SJSA1 (cell line): ENCODE measurements around the gene DAAM2. TPM values are rescaled to one million over a fixed set of nuclear protein-coding genes. Genes with fewer than 3 reads are reported as not detected.

Experiments
- DNase-seq, 2 experiments: peaks; one replicate each; pipeline ENCODE4 v3.0.0-alpha.2; 2015 to 2020; ENCODE audit warnings: low spot score in 2 of 2, low read depth in 1 of 2
- H3K27ac ChIP-seq: fragments of 250-450 bp; sonication (Bioruptor Pico); 2 replicates; pipeline ENCODE4 v1.5.1; 2020; ENCODE audit warnings: mild to moderate bottlenecking, moderate library complexity
- H3K27me3 ChIP-seq: fragments of 250-450 bp; sonication (Bioruptor Pico); replicated peaks from 2 replicates; pipeline ENCODE4 v1.5.1; 2020; ENCODE audit warnings: mild to moderate bottlenecking, moderate library complexity
- H3K36me3 ChIP-seq: fragments of 250-450 bp; sonication (Bioruptor Pico); 2 replicates; pipeline ENCODE4 v1.5.1; 2020; ENCODE audit warnings: mild to moderate bottlenecking
- H3K4me1 ChIP-seq: fragments of 250-450 bp; sonication (Bioruptor Pico); replicated peaks from 2 replicates; pipeline ENCODE4 v1.6.1; 2021; ENCODE audit warnings: mild to moderate bottlenecking
- H3K4me3 ChIP-seq: fragments of 250-450 bp; sonication (Bioruptor Pico); 2 replicates; pipeline ENCODE4 v1.5.1; 2020; ENCODE audit warnings: mild to moderate bottlenecking
- H3K9me3 ChIP-seq: fragments of 250-450 bp; sonication (Bioruptor Pico); replicated peaks from 2 replicates; pipeline ENCODE4 v1.5.1; 2020; ENCODE audit warnings: mild to moderate bottlenecking
- total RNA-seq: library from RNA; depleted of rRNA; stranded (reverse); fragments of >200 nt; shearing (Covaris generic); gene quantifications from 2 replicates; pipeline ENCODE4 v1.2.3, GENCODE V29; 2014

Gene DAAM2
- total RNA-seq, 1 experiment from 2014 or later = 0.29 TPM

- Histone ChIP-seq H3K36me3 (no peaks in the 10 kb centered on the region), H3K27ac (no peak overlapping the region), H3K4me3 (no peak overlapping the region), H3K9me3 (no peaks in the 10 kb centered on the region), H3K4me1 (no peaks in the 10 kb centered on the region), H3K27me3 (no peaks in the 10 kb centered on the region)
- no peak for DNase-seq
These were observed 23.2 kb downstream of the DAAM2 start for GRCh38 chr6:39815356-39815755.

DNA sequence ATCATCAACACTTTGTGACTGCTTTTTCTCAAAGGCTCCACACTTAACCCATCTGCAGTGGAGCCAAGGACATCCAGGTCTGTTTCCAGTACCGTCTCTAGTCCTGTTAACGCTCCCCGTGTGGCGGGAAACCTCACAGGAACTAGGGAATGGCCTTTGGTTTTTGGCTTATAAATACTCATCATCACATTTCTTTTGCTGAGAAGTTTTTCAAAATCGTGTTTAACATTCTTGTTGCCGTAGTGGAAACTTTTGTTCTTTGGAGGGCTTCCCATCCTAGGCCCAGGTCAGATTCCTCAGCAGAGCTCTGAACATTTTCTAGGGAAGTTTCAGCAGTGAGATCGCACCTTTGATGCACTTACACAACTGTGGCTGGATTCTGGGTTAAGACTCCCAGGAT, 24.6 kb downstream of the DAAM2 start:
- DNase-seq = no peak
- Histone ChIP-seq H3K36me3 (no peaks in the 10 kb centered on the region), H3K27me3 (no peaks in the 10 kb centered on the region), H3K4me1 (no peaks in the 10 kb centered on the region), H3K9me3 (no peaks in the 10 kb centered on the region), H3K4me3 (no peak overlapping the region), H3K27ac (no peak overlapping the region)

DNA sequence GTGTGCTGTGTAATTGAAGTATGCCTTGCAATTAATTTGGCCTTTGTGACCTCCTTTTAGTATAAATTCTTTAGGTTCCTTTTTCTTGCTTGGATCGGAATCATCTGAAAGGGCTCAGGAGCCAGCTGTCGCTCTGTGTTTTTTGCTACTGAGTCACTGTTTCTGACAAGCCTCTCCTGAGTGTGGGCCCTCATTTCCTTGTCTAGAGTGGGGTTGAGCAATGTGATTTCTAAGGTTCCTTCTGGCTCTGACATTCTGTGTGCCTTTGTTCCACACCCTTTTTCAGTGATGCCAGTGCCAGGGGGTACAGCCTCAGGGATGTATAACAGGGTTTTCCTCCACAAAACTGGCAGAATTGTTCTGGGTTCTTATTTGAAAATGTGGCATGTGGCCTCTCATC, 26.5 kb downstream of the DAAM2 start:
- Histone ChIP-seq H3K36me3 (no peaks in the 10 kb centered on the region), H3K27ac (no peak overlapping the region), H3K27me3 (no peaks in the 10 kb centered on the region), H3K4me3 (no peak overlapping the region), H3K9me3 (no peaks in the 10 kb centered on the region), H3K4me1 (no peaks in the 10 kb centered on the region)
- no peak for DNase-seq

GRCh38 chr6:39819228-39819627, 27.1 kb downstream of the DAAM2 start:
- no peak overlapping the region for H3K4me3 ChIP-seq
- H3K27ac ChIP-seq = no peak overlapping the region
- no peaks in the 10 kb centered on the region for H3K27me3 ChIP-seq
- H3K4me1 ChIP-seq = no peaks in the 10 kb centered on the region
- no peak for DNase-seq
- H3K36me3 ChIP-seq = no peaks in the 10 kb centered on the region
- no peaks in the 10 kb centered on the region for H3K9me3 ChIP-seq

DNA sequence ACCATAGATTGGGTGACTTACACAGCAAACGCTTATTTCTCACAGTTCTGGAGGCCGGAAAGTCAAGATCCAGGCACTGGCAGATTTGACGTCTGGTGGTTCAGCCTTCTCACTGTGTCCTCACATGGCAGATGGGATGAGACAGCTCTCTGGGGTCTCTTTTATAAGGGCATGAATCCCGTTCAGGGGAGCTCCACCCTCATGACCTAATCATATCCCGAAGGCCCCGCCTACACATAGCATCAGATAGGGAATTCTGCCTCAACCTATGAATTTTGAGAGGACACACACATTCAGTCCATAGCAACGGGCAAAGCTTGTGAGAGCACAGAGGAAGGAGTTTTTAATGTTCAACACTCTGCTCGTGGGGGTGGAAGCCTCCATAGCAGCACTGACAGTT, 27.5 kb downstream of the DAAM2 start:
- H3K4me1 ChIP-seq = no peaks in the 10 kb centered on the region
- H3K36me3 ChIP-seq = no peaks in the 10 kb centered on the region
- no peaks in the 10 kb centered on the region for H3K9me3 ChIP-seq
- H3K4me3 ChIP-seq = no peak overlapping the region
- H3K27me3 ChIP-seq = no peaks in the 10 kb centered on the region
- DNase-seq = no peak
- H3K27ac ChIP-seq = no peak overlapping the region

- Histone ChIP-seq H3K4me1 (no peaks in the 10 kb centered on the region), H3K27me3 (no peaks in the 10 kb centered on the region), H3K4me3 (no peak overlapping the region), H3K27ac (no peak overlapping the region), H3K9me3 (no peaks in the 10 kb centered on the region), H3K36me3 (no peaks in the 10 kb centered on the region)
- no peak for DNase-seq
These were observed 28.4 kb downstream of the DAAM2 start for GRCh38 chr6:39820553-39820952.

DNA sequence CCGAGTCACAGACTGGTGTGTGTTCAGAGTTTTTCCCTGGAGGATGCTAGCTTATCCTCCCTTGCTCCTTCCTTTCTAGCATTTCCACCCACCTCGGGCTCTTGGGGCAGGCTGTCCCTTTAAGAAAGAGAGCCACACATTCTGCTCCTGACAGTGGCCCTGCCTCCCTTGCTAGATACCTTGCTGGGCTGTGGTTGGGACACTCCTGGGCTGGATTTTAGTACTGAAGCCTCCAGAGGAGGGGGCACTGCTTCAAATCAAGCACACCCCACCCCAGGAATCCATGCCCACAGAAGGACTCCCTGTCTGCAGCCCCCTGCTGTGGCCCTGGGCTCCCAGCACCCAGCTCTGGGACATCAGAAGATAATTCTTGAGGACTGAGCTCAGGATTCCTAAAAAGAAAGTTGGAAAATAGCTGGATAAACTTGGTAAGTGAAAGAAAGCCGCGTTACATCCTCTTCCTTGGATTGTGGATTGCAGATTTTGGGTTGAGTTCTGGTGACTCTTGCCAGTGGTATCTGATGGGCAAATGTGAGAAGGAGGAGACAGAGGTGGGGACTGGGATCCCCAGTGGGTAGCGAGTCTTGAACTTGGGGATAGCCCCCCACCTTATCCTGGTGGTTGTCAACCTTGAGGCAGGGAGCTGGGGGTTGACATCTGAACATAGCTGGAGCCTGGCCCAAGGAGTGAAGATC, 29.0 kb downstream of the DAAM2 start:
- Histone ChIP-seq H3K36me3 (no peaks in the 10 kb centered on the region), H3K27me3 (no peaks in the 10 kb centered on the region), H3K4me1 (no peaks in the 10 kb centered on the region), H3K27ac (no peak overlapping the region), H3K9me3 (no peaks in the 10 kb centered on the region), H3K4me3 (no peak overlapping the region)
- DNase-seq = no peak

GRCh38 chr6:39821742-39822532, 29.8 kb downstream of the DAAM2 start:
- Histone ChIP-seq H3K4me1 (no peaks in the 10 kb centered on the region), H3K4me3 (no peak overlapping the region), H3K27me3 (no peaks in the 10 kb centered on the region), H3K27ac (no peak overlapping the region), H3K9me3 (no peaks in the 10 kb centered on the region), H3K36me3 (no peaks in the 10 kb centered on the region)
- no peak for DNase-seq

DNA sequence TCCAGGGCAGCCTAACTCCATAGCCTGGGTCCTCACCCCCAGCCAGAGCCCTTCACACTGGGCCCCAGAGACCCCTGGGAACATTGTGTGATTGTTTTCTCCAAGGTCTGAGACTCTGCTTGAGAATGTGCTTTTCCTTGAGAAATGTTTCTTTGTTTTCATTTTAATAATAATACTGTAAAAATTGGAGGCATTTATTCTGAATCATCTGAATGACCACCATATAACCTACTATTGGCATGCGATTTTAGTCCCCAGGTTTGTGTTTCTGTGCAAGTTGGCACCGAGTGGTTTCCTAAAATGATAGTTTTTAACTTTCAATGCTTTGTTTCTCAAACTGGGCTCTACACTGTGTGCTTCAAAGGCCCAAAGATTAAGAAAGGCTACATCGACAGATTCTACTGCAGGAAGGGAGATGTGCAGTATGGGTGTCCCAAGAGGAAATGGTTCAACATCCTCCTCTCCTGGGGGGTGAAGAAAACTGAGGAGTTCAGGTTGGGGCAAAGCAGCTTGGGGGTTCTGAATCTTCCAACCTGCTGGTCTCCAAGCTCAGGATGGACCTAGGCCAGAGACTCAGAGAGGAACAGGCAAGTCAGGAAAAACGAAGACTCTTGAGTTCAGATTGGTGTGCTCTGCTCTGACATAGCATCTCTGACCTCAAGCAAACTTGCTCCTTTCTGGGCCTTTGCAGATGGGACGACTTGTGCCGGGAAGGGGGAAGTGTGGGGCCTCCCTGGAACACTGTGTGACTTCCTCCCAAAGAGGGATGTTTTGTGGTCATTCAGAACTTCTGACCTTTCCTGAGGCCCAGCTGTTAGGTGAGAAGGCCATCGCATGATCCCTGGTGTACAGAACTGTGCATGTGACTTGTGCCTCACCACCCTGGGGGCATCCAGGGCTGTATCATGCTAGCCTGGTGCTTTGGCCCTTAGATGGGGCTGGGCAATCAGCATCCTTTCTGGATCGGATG, 31.0 kb downstream of the DAAM2 start:
- Histone ChIP-seq H3K4me1 (no peaks in the 10 kb centered on the region), H3K9me3 (no peaks in the 10 kb centered on the region), H3K4me3 (no peak overlapping the region), H3K36me3 (no peaks in the 10 kb centered on the region), H3K27me3 (no peaks in the 10 kb centered on the region), H3K27ac (no peak overlapping the region)
- DNase-seq = no peak

- Histone ChIP-seq H3K27me3 (no peaks in the 10 kb centered on the region), H3K36me3 (no peaks in the 10 kb centered on the region), H3K4me3 (no peak overlapping the region), H3K4me1 (no peaks in the 10 kb centered on the region), H3K27ac (no peak overlapping the region), H3K9me3 (no peaks in the 10 kb centered on the region)
- no peak for DNase-seq
These were observed 32.1 kb downstream of the DAAM2 start for GRCh38 chr6:39824030-39824926.

GRCh38 chr6:39829331-39829730, 37.2 kb downstream of the DAAM2 start:
- Histone ChIP-seq H3K4me3 (no peak overlapping the region), H3K36me3 (no peaks in the 10 kb centered on the region), H3K9me3 (no peaks in the 10 kb centered on the region), H3K27ac (no peak overlapping the region), H3K4me1 (no peaks in the 10 kb centered on the region), H3K27me3 (0 out of 2 replicates have a peak, but pooled peaks cover 2% of the 10 kb centered on the region)
- DNase-seq = no peak

DNA sequence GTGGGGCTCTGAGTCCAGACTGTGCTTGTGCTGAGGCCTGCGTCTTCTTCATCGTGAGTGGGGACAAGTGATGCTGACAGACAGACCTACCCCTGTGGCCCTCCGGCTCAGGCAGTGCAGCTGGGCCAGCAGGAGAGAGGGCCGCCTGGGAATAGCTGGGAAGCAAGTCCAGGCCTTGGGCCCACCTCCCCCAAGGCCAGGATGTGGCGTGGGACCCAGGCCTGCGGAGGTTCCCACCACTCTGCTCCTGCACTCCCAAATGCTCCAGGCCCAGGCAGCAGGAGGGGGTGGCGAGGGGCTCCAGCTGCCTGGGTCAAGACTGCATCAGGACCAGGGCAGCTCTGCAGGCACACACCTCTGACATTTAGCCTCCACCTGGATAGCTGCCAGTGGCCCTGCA, 38.3 kb downstream of the DAAM2 start:
- H3K36me3 ChIP-seq = no peaks in the 10 kb centered on the region
- no peak for DNase-seq
- no peaks in the 10 kb centered on the region for H3K4me1 ChIP-seq
- H3K4me3 ChIP-seq = no peak overlapping the region
- no peak overlapping the region for H3K27ac ChIP-seq
- H3K9me3 ChIP-seq = no peaks in the 10 kb centered on the region
- H3K27me3 ChIP-seq = 0 out of 2 replicates have a peak, but pooled peaks cover 2% of the 10 kb centered on the region

- no peaks in the 10 kb centered on the region for H3K4me1 ChIP-seq
- H3K27ac ChIP-seq = no peak overlapping the region
- H3K9me3 ChIP-seq = no peaks in the 10 kb centered on the region
- DNase-seq = no peak
- H3K4me3 ChIP-seq = no peak overlapping the region
- 0 out of 2 replicates have a peak, but pooled peaks cover 2% of the 10 kb centered on the region for H3K27me3 ChIP-seq
- no peaks in the 10 kb centered on the region for H3K36me3 ChIP-seq
These were observed 39.5 kb downstream of the DAAM2 start for GRCh38 chr6:39831701-39832100.
